Measurements from ENCODE around the gene DPCD. TPM values are rescaled to one million over a fixed set of nuclear protein-coding genes. Genes with fewer than 3 reads are reported as not detected.

DPCD gene
- total RNA-seq, 1 donor from 2014 or later = 18.3 TPM

DNA sequence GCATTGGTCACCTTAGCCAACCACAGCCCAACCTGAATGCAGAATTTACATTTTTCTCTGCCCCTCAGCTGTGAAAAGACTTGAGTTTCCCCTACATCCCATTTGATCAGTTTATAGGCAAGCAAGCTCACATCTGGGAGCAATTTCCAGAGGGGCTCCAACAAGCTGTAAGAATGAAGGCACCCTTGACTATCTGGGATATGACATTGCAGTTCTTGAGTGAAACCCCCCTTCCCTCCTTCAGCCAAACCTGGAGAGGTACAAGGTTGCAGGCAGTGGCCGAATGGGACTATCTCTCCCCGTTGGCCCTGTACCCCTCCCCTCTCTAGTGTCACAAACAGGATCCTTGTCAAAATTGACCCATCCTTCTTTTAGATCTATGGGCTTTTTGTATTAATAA, 30.6 kb upstream of the DPCD start:
- H3K4me1 Mint-ChIP-seq (ENCODE audit: low read depth) = no peaks in the 10 kb centered on the region
- peaks cover 5% of the 10 kb centered on the region for H3K27me3 Mint-ChIP-seq (ENCODE audit: low read depth)
- no peaks in the 10 kb centered on the region for H3K9me3 Mint-ChIP-seq (ENCODE audit: low read depth)
- no peak for DNase-seq (ENCODE audit: low spot score)
- TF ChIP-seq, protein P1, sequence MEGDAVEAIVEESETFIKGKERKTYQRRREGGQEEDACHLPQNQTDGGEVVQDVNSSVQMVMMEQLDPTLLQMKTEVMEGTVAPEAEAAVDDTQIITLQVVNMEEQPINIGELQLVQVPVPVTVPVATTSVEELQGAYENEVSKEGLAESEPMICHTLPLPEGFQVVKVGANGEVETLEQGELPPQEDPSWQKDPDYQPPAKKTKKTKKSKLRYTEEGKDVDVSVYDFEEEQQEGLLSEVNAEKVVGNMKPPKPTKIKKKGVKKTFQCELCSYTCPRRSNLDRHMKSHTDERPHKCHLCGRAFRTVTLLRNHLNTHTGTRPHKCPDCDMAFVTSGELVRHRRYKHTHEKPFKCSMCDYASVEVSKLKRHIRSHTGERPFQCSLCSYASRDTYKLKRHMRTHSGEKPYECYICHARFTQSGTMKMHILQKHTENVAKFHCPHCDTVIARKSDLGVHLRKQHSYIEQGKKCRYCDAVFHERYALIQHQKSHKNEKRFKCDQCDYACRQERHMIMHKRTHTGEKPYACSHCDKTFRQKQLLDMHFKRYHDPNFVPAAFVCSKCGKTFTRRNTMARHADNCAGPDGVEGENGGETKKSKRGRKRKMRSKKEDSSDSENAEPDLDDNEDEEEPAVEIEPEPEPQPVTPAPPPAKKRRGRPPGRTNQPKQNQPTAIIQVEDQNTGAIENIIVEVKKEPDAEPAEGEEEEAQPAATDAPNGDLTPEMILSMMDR (IDR thresholded peaks at IDR 0.05) = no peak
- peaks cover 20% of the 10 kb centered on the region for H3K36me3 Mint-ChIP-seq (ENCODE audit: low read depth)
- no peak overlapping the region for H3K4me3 Mint-ChIP-seq (ENCODE audit: unreplicated experiment)
- H3K27ac Mint-ChIP-seq (ENCODE audit: unreplicated experiment) = no peak overlapping the region

DNA sequence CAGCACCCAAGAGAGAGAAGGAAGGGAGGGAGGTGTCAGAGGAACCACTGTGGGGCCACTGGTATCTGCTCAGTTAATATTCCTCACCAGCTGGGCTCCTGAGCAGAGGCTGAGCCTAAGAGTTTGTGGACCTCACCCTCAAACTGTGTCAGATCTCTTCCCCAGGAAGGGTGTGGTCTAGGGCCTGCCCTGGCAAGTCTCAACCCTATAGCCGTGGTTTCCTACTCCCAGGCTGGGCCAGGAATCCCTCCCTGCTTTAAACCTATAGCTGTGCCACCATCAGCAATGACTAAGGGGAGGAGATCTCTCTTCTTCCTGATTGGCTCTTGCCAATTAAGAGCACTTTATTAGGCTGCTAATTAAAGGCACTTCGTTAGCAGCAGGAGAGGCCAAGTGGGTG, 29.9 kb upstream of the DPCD start:
- H3K27me3 Mint-ChIP-seq (ENCODE audit: low read depth) = peaks cover 5% of the 10 kb centered on the region

DNA sequence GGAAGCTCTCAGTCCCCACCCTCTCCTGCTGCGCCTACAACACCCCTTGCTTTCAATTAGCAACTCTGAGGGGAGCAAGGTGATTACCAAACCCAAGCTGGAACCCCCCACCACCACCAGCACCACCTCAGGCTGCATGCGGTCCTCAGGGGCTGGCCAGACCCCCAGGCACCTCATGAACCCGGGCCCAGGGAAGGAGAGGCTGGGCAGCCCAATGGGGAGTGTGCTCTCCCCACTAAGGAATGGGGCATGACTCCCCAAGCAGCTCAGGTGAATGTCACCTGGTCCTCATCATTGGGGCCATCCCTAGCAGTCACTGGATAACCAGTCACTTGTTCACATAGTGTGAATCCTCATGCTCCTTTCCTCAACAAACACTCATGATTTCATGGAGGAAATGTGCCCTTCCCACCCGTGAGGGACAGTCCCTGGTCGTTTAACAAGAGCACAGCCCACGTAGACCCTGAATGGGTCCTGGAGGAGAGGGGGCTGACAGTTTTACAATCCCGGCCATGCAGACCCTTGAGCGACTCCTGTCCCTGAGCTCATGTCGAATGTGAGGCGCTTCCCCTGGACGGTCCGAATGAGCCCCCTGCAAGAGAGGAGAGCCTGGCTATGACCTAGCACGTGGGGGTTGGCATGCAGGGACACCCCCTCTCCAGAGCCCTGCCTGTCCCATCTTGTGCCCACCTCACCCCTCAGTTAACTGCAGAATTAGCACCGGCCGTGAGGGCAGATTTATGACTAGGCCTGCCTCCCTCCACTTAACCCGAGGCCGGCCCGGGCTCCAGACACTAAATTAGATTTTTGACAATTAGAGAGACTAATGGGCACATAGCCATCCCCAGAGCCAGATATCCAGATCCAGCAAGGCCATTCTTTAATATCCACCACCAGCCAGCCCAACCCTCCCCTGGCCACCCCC, 29.2 kb upstream of the DPCD start:
- peaks cover 11% of the 10 kb centered on the region for H3K36me3 Mint-ChIP-seq (ENCODE audit: low read depth)
- no peaks in the 10 kb centered on the region for H3K4me1 Mint-ChIP-seq (ENCODE audit: low read depth)
- TF ChIP-seq, protein P1 (IDR thresholded peaks at IDR 0.05) = no peak
- no peak overlapping the region for H3K27ac Mint-ChIP-seq (ENCODE audit: unreplicated experiment)
- DNase-seq (ENCODE audit: low spot score) = no peak
- peaks cover 5% of the 10 kb centered on the region for H3K27me3 Mint-ChIP-seq (ENCODE audit: low read depth)
- H3K4me3 Mint-ChIP-seq (ENCODE audit: unreplicated experiment) = no peak overlapping the region
- H3K9me3 Mint-ChIP-seq (ENCODE audit: low read depth) = no peaks in the 10 kb centered on the region

More for the DNA sequence above, 29.9 kb upstream of the DPCD start:
- H3K27ac Mint-ChIP-seq (ENCODE audit: unreplicated experiment) = no peak overlapping the region
- no peak overlapping the region for H3K4me3 Mint-ChIP-seq (ENCODE audit: unreplicated experiment)
- peaks cover 16% of the 10 kb centered on the region for H3K36me3 Mint-ChIP-seq (ENCODE audit: low read depth)
- TF ChIP-seq, protein P1 (IDR thresholded peaks at IDR 0.05) = no peak
- H3K4me1 Mint-ChIP-seq (ENCODE audit: low read depth) = no peaks in the 10 kb centered on the region
- DNase-seq (ENCODE audit: low spot score) = no peak
- no peaks in the 10 kb centered on the region for H3K9me3 Mint-ChIP-seq (ENCODE audit: low read depth)

DNA sequence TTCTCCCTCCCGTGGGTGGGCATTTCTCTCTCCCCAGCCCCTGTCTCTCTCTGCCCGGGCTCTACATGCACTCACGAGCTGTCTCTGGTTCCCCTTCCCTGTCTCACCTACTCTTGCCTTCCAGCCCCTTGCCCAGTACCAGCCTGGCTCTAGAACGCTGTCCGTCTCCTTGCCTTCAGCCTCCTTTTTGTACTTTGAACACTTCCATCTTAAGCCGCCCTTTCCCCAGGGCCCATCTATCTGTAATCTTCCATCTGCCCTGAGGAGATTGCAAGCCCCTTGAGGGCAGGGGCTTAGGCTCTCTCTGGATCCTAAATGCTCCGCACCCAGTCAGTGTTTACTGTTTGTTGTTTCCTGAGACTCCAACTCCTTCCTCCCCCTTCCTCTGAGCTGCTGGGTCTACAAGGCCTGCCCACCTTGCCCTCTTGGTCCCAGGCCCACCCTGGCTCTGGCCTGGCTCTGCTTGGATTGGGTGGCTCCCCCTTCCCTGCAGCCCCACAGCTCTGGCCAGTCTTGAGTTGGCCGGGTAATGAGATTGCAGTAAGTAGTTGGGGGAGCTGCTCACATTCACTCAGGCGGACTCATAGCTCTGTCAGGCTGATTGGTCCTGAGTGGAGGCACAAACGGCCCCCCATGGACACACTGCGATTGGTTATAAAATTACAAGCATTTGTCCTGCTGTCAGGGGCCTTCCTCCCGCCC, 28.4 kb upstream of the DPCD start:
- no peak overlapping the region for H3K27ac Mint-ChIP-seq (ENCODE audit: unreplicated experiment)
- no peaks in the 10 kb centered on the region for H3K9me3 Mint-ChIP-seq (ENCODE audit: low read depth)
- H3K4me3 Mint-ChIP-seq (ENCODE audit: unreplicated experiment) = no peak overlapping the region
- H3K36me3 Mint-ChIP-seq (ENCODE audit: low read depth) = peaks cover 4% of the 10 kb centered on the region
- peaks cover 5% of the 10 kb centered on the region for H3K27me3 Mint-ChIP-seq (ENCODE audit: low read depth)
- TF ChIP-seq, protein P1 (IDR thresholded peaks at IDR 0.05) = no peak
- DNase-seq (ENCODE audit: low spot score) = no peak
- H3K4me1 Mint-ChIP-seq (ENCODE audit: low read depth) = no peaks in the 10 kb centered on the region

DNA sequence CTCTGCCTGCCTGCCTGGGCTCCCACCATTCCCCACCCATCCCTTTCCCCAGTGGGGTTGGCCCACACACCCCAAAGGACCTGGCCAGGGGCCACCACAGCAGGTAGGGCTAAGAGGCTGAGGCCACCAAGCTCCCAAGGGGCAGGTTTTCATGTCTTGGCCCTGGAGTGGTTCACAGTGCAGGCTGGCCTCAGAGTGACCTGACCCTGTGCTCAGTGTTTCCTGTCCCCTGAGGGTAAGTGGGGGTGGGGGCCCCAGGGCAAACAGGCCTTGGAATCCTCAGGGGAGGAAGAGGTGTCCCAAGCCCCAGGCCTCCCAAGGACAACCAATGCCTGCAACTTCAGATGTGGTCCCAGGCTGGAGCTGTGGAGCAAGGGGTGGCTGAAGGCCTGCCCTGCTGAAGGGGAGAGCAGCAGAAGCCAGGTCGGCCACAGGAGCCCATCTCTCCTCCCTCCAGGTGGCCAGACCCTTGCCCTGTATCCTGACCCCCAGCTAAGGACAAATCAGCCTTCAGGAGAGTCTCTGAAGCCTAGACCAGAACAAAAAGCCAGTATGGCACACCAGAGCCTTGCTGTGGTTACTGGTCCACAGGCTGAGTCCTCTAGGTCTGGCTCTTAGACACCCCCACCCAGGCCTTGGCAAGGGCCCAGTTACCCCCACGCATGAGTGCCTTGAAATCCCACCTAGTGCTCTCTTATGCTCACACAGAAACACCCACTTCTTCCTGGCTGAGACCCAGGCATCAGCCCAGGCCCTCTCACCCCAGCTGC, 27.6 kb upstream of the DPCD start:
- H3K27me3 Mint-ChIP-seq (ENCODE audit: low read depth) = peaks cover 10% of the 10 kb centered on the region
- H3K4me1 Mint-ChIP-seq (ENCODE audit: low read depth) = no peaks in the 10 kb centered on the region
- DNase-seq (ENCODE audit: low spot score) = no peak
- no peaks in the 10 kb centered on the region for H3K9me3 Mint-ChIP-seq (ENCODE audit: low read depth)
- no peak overlapping the region for H3K27ac Mint-ChIP-seq (ENCODE audit: unreplicated experiment)
- H3K36me3 Mint-ChIP-seq (ENCODE audit: low read depth) = peaks cover 2% of the 10 kb centered on the region
- TF ChIP-seq, protein P1 (IDR thresholded peaks at IDR 0.05) = no peak
- H3K4me3 Mint-ChIP-seq (ENCODE audit: unreplicated experiment) = no peak overlapping the region

Measured in chondrocyte (in vitro differentiated cells).